Measurements from ENCODE around the gene PHACTR2.

GRCh38 chr6:143793280-143793619 lies 115.5 kb downstream of the PHACTR2 start:
- TF ChIP-seq CTCF (IDR thresholded peaks at IDR 0.05), result no peak
- TF ChIP-seq POLR2A (IDR thresholded peaks at IDR 0.05), result no peak

Data from body of pancreas (tissue), 4 donors.